Measurements from ENCODE around the gene ZNF316. TPM values are rescaled to one million over a fixed set of nuclear protein-coding genes. Genes with fewer than 3 reads are reported as not detected.

The ZNF316 gene
- total RNA-seq, 6 experiments from 2014 or later = 13.4 to 17.0 (median 15.0) TPM

DNA sequence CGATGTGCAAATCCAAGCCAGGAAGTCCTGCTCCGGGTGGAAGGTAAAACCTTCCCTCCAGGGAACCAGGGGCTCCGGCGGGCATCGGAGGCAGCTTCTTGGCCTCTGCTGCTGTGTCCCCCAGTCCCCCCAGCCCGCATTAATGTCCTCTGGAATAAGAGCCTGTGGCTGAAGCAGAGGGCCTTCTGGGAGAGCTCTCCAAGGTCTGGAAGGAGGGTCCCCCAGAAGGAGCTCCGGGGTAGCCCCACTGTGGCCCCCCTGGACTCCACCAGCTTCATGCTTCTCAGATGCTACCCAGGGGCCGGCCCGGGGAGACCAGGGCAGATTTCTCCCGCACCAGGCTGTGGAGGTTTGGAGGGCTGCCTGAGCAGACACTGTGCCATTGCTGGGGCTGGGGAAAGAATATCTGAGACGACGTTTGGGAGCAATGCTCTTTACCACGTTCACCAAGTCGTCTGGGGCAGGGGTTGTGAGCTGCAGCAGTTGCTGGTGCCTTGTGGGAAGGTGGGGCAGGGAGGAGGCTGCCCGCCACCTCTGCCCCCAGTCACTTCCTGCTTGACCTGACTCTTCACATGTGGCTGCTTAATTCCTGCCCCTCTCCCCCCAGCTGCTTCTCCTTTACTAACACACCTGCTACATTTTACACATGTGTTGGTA lies 13.4 kb upstream of the ZNF316 start:
- Mint-ChIP-seq H3K36me3 (ENCODE audit: low read depth) (no peaks in the 10 kb centered on the region), H3K27ac (no peak overlapping the region), H3K4me1 (ENCODE audit: low read depth) (no peaks in the 10 kb centered on the region), H3K4me3 (no peak overlapping the region), H3K9me3 (no peaks in the 10 kb centered on the region), H3K27me3 (ENCODE audit: insufficient read depth) (peaks cover 31% of the 10 kb centered on the region)
- TF ChIP-seq CTCF (IDR thresholded peaks at IDR 0.05) = no peak
- no peak for DNase-seq

GRCh38 chr7:6624246-6624611 lies 12.9 kb upstream of the ZNF316 start:
- Mint-ChIP-seq H3K36me3 (ENCODE audit: low read depth) (no peaks in the 10 kb centered on the region), H3K27ac (no peak overlapping the region), H3K27me3 (ENCODE audit: insufficient read depth) (peaks cover 27% of the 10 kb centered on the region), H3K9me3 (no peaks in the 10 kb centered on the region), H3K4me3 (no peak overlapping the region), H3K4me1 (ENCODE audit: low read depth) (no peaks in the 10 kb centered on the region)
- DNase-seq = no peak
- TF ChIP-seq CTCF (IDR thresholded peaks at IDR 0.05) = no peak

- Mint-ChIP-seq H3K27me3 (ENCODE audit: insufficient read depth) (peaks cover 15% of the 10 kb centered on the region), H3K27ac (no peak overlapping the region), H3K4me3 (no peak overlapping the region), H3K36me3 (ENCODE audit: low read depth) (no peaks in the 10 kb centered on the region), H3K4me1 (ENCODE audit: low read depth) (no peaks in the 10 kb centered on the region), H3K9me3 (no peaks in the 10 kb centered on the region)
- DNase-seq = no peak
- TF ChIP-seq CTCF (IDR thresholded peaks at IDR 0.05) = no peak
These were observed 9.1 kb upstream of the ZNF316 start for GRCh38 chr7:6628045-6628444.

- no peak overlapping the region for H3K27ac Mint-ChIP-seq
These were observed 6.9 kb upstream of the ZNF316 start for GRCh38 chr7:6630007-6630849.

GRCh38 chr7:6631605-6632004 lies 5.5 kb upstream of the ZNF316 start:
- Mint-ChIP-seq H3K27ac (no peak overlapping the region), H3K9me3 (no peaks in the 10 kb centered on the region), H3K4me1 (ENCODE audit: low read depth) (no peaks in the 10 kb centered on the region), H3K27me3 (ENCODE audit: insufficient read depth) (peaks cover 6% of the 10 kb centered on the region), H3K36me3 (ENCODE audit: low read depth) (no peaks in the 10 kb centered on the region), H3K4me3 (no peak overlapping the region)
- no peak for TF ChIP-seq CTCF (IDR thresholded peaks at IDR 0.05)
- no peak for DNase-seq

More at GRCh38 chr7:6630007-6630849, 6.9 kb upstream of the ZNF316 start:
- no peaks in the 10 kb centered on the region for H3K9me3 Mint-ChIP-seq
- H3K36me3 Mint-ChIP-seq (ENCODE audit: low read depth) = no peaks in the 10 kb centered on the region
- no peak overlapping the region for H3K4me3 Mint-ChIP-seq
- H3K27me3 Mint-ChIP-seq (ENCODE audit: insufficient read depth) = peaks cover 6% of the 10 kb centered on the region
- no peaks in the 10 kb centered on the region for H3K4me1 Mint-ChIP-seq (ENCODE audit: low read depth)
- no peak for DNase-seq
- no peak for TF ChIP-seq CTCF (IDR thresholded peaks at IDR 0.05)

Data from HFFc6 (cell line).